ENCODE results near the gene SYT11. TPM values are rescaled to one million over a fixed set of nuclear protein-coding genes. Genes with fewer than 3 reads are reported as not detected.

Gene SYT11
- total and polyA plus RNA-seq, 9 of the 15 experiments (the other 6 are each of a cell fraction or from before 2014, with no cell fraction given), result 0.05 to 0.18 (median 0.11) TPM

GRCh38 chr1:155934097-155934935, 74.9 kb downstream of the SYT11 start, which contains the start of gene KHDC4:
KHDC4 (minus strand) TSS chr1:155934413; CDS start chr1:155934373, 40 bp downstream.
- no TSS peak for BruUV-seq (replicated peaks)
- peak; percentile 92 for ATAC-seq
- ChIA-PET CTCF (ENCODE audit: low intra/inter-chr PET ratio) (interaction anchor here (1.7 kb wide), 1 partner anchor 55 kb away, joined by 5 read pairs; no protein-coding TSS in a partner anchor), POLR2A (interaction anchor here (0.7 to 6.3 kb wide), 35 partner anchors 9 to 280 kb away, joined by 3 to 100 read pairs (median 4); partner anchors contain the start of genes GON4L, LAMTOR2, RAB25 and SYT11)
- no peaks in the 10 kb centered on the region for H3K9me1 ChIP-seq (ENCODE audit: control insufficient read depth, insufficient read depth, low read length)
- in situ Hi-C loops (cut with MboI) (loop anchor here (5.0 kb wide), 1 partner anchor 133 kb away; no protein-coding TSS in a partner anchor), intact Hi-C loops (cut with micrococcal nuclease) (loop anchor here (10.0 kb wide), 1 partner anchor 190 kb away; no protein-coding TSS in a partner anchor)
- FAIRE-seq, result peak; percentile 99
- H3K79me2 ChIP-seq (ENCODE audit: control insufficient read depth, insufficient read depth, low read length), result peaks cover 53% of the 10 kb centered on the region
- peak; percentile 87 to 99 (median 92) for DNase-seq (ENCODE audit: extremely low read depth in 1 of 4, low spot score in 3 of 4)
- peaks cover 12 to 13% of the 10 kb centered on the region in 2 experiments; a peak in 4 of 5 replicates for H3K4me1 ChIP-seq (replicated peaks in 1 of 2; ENCODE audit: control insufficient read depth in 2 of 2, insufficient read depth in 2 of 2, low read length in 2 of 2)
- no peaks in the 10 kb centered on the region for H3K27me3 ChIP-seq (ENCODE audit: control insufficient read depth in 2 of 2, insufficient read depth in 2 of 2, low read length in 2 of 2)
- peak within 1 kb of the TSS; percentile 81 for H3K4me3 ChIP-seq
- 0 out of 2 replicates have a peak, but pooled peaks cover 5% of the 10 kb centered on the region for H4K20me1 ChIP-seq (replicated peaks; ENCODE audit: control insufficient read depth, insufficient read depth, low read length)
- peak within 1 kb of the TSS; percentile 88 for H3K4me2 ChIP-seq (ENCODE audit: insufficient read depth, low read length)
- peaks cover 44% of the 10 kb centered on the region for H3K36me3 ChIP-seq (ENCODE audit: control insufficient read depth, insufficient read depth, low read length)
- under 1% methylated on average over 50 of the region's 50 CpGs for WGBS (ENCODE audit: insufficient coverage, low coverage, missing lambda C conversion rate)
- H3K9ac ChIP-seq (ENCODE audit: insufficient read depth in 1 of 2, low read depth in 2 of 2, low read length in 2 of 2), result peak within 1 kb of the TSS; percentile 98
- H3K9me3 ChIP-seq (replicated peaks; ENCODE audit: control insufficient read depth, insufficient read depth, low read depth, low read length), result no peaks in the 10 kb centered on the region
- H2AFZ ChIP-seq (ENCODE audit: low read depth, low read length), result peak within 1 kb of the TSS; percentile 92
- H3K27ac ChIP-seq (ENCODE audit: extremely low read depth, low read depth, low read length), result peak within 1 kb of the TSS; percentile 94
- TF ChIP-seq NCOA1 (IDR thresholded peaks at IDR 0.05; ENCODE audit: low read depth) (no peak), ZNF121 (CRISPR knock-in tag; conservative IDR thresholded peaks at IDR 0.05) (no peak), TAF1 (IDR thresholded peaks at IDR 0.05; ENCODE audit: control insufficient read depth, extremely low read depth, insufficient read depth, low read length, severe bottlenecking) (peak; percentile 95), MEF2D (tag; conservative IDR thresholded peaks at IDR 0.05; ENCODE audit: low read depth) (no peak), HNRNPLL (IDR thresholded peaks at IDR 0.05; ENCODE audit: low read depth, low read length, poor library complexity, severe bottlenecking) (peak; percentile 70), NEUROD1 (IDR thresholded peaks at IDR 0.05; ENCODE audit: borderline replicate concordance, low read depth, low read length, partially characterized antibody) (peak; percentile 40), ZNF584 (CRISPR knock-in tag; IDR thresholded peaks at IDR 0.05; ENCODE audit: low read depth) (no peak), ZC3H4 (CRISPR knock-in tag; IDR thresholded peaks at IDR 0.05; ENCODE audit: borderline replicate concordance) (no peak), OTX1 (CRISPR knock-in tag; IDR thresholded peaks at IDR 0.05) (peak; percentile 60; the same call in 1 of the 2 replicates), XRCC5 (IDR thresholded peaks at IDR 0.05; ENCODE audit: low read depth, low read length) (no peak), ETV1 (tag; conservative IDR thresholded peaks at IDR 0.05; ENCODE audit: low read depth) (peak; percentile 73), ZNF239 (CRISPR knock-in tag; IDR thresholded peaks at IDR 0.05) (no peak), MEIS2 (IDR thresholded peaks at IDR 0.05; ENCODE audit: partially characterized antibody) (peak; percentile 99), ZNF347 (CRISPR knock-in tag; IDR thresholded peaks at IDR 0.05; ENCODE audit: low read depth) (0 out of 2 replicates have a peak, but pooled peaks have one; percentile 13), ASH1L (IDR thresholded peaks at IDR 0.05; ENCODE audit: borderline replicate concordance, low read depth, partially characterized antibody) (peak; percentile 76), ZBTB17 (CRISPR knock-in tag; IDR thresholded peaks at IDR 0.05) (no peak), NR2C2 (CRISPR knock-in tag; IDR thresholded peaks at IDR 0.05) (peak; percentile 98), NR2C2 (tag; IDR thresholded peaks at IDR 0.05) (peak; percentile 100)
- TF ChIP-seq, protein P1, sequence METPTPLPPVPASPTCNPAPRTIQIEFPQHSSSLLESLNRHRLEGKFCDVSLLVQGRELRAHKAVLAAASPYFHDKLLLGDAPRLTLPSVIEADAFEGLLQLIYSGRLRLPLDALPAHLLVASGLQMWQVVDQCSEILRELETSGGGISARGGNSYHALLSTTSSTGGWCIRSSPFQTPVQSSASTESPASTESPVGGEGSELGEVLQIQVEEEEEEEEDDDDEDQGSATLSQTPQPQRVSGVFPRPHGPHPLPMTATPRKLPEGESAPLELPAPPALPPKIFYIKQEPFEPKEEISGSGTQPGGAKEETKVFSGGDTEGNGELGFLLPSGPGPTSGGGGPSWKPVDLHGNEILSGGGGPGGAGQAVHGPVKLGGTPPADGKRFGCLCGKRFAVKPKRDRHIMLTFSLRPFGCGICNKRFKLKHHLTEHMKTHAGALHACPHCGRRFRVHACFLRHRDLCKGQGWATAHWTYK (CRISPR knock-in tag; IDR thresholded peaks at IDR 0.05), result no peak
- TF ChIP-seq, protein P2, sequence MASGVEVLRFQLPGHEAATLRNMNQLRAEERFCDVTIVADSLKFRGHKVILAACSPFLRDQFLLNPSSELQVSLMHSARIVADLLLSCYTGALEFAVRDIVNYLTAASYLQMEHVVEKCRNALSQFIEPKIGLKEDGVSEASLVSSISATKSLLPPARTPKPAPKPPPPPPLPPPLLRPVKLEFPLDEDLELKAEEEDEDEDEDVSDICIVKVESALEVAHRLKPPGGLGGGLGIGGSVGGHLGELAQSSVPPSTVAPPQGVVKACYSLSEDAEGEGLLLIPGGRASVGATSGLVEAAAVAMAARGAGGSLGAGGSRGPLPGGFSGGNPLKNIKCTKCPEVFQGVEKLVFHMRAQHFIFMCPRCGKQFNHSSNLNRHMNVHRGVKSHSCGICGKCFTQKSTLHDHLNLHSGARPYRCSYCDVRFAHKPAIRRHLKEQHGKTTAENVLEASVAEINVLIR (CRISPR knock-in tag; IDR thresholded peaks at IDR 0.05), result peak; percentile 79
